Inflammatory macrophage treated with lipopolysaccharide for 1 hour (primary cell): ENCODE measurements around the gene PCSK6.
"Not testable (repeated sequence)": the region's sequence is repeated elsewhere in the genome, so short reads cannot be mapped to it uniquely, and the experiment has no call there.

Experiments used
- DNase-seq, 2 donors: peaks; one replicate each; pipeline ENCODE4 v3.0.0-alpha.2; 2020 to 2022

PCSK6 gene

DNA sequence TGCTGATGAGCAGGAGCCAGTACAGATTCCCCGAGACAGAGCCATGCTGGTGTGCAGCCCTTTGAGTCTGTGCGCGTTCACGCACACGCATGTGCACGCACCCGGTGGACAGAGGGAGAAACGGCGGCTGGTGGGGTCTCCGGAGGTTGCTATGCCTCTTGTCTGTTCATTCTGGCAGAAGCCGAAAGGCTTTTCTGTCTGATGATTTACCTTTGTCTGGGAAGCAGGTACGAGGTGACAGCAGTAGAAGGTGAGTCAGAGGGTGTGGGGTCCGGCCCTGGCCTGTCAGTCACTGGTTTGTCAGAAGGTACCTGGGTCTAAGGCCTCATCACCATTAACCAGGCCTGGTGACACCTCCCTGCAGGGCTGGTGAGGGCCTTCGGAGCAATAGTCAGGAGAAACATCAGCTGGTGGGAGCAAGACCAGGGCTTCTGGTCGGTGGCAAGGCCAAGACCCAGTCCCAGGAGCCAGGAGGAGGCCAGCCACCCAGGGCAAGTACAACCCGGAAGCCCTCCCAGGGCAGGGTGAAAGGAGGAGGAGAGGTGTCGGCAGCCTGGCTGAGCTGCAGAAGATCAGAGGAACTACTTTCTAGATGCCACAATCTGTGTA, 7.5 kb downstream of the PCSK6 start:
- DNase-seq: no peak

DNA sequence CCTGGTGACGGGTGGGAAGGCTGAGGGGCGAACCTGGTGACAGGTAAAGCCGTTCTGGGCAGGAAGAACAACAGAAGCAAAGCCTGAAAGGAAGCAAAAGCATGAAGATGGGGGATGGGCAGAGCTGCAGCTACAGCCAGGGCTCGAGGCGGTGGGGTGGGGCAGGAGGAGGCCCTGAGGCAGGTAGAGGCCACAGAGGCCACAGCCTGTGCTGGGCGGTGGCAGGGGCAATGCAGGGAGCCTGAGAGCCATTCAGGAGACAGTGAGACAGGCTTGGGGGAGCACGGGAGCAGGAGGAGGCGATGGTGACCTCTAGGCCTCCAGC, 8.2 kb downstream of the PCSK6 start:
- DNase-seq: no peak

DNA sequence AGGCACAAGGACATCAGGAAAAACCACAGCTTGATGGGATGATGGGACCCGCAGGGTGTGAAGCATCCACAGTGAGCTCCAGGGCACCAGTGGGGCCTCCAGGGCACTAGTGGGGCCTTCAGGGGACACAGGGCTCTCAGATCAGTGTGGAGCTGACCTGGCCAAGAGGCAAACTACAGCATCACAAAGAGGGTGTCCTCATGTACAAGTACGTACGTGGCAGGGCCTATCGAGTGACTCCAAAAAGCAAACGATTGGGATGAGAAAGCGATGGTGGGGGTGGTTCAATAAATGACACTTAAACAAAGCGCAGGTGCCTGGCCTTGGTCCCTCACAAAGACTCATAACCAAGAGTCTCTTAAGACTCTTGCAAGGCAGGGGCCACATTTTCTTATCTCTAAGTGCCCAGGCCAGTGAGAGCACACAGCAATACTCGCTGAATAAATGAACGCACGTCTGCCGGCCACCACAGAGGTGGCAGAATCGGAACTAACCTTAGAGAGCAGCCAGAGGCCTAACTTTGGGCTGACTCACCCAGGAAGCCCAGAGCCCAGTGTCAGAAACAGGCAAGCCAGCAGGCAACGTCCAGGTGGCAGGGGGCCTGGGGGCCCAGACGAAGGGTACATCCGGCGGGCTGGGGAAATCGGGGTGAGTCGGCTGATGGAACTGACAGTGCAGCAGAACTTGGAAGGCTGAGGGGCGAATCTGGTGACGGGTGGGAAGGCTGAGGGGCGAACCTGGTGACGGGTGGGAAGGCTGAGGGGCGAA, 8.7 kb downstream of the PCSK6 start:
- no peak for DNase-seq

DNA sequence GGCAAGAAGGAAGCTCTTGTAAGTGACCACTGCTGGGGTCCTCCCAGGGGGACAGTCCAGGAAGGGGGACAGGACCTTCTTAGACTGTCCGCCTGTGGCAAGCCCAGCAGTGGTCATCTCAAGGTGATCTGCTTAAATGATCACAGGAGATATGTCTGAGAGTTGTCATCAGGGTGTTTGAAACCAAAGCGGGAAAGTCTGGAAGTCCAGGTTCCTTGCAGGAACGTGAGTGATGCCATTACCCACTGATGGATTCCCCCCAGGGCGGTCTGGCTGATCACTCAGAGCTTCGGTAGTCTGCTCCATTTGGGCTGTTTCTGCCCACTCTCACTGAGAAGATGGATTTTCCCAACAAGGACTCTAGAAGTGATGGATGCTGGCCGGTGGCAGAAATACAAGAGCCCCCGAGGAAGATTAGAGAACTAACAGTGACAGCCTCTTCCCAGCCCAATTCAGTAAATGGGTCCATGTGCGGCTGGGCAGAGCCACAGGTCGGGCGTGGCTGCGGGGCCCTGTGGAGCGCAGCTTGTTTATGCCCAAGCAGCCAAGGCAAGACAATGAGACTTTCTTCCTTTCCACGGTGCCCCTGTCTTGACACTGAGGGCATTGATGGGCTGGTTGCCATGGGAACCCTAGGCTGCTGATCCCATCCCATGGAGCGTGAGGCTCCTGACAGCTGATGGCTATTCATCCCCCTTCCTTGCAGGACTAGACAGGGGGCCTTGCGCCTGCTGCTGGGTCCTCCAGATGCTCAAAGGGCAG, 9.5 kb downstream of the PCSK6 start:
- no peak for DNase-seq

DNA sequence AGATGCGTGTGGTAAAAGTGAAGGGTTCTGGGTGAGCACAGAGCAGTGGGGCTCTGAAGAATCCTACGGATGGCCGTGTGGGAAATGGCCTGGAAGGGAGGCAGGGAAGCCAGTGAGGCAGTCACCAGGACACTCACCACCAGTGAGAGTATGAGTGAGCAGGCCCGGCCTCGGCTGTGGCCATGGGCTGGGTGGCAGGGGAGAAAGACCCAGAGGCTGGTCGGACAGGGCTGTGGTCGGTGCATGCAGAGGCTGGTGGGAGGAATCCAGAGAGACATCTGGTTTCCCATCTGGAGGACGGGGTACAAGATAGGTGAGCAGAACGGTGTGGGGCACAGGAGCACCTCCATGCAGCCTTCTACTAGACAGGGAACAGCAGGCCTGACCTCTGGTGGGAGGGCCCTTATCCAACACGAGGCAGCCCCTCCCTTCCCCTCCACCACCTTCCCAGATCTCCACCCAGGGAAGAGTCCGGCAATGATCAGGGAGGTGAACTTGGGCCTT, 10.1 kb downstream of the PCSK6 start:
- DNase-seq: no peak

DNA sequence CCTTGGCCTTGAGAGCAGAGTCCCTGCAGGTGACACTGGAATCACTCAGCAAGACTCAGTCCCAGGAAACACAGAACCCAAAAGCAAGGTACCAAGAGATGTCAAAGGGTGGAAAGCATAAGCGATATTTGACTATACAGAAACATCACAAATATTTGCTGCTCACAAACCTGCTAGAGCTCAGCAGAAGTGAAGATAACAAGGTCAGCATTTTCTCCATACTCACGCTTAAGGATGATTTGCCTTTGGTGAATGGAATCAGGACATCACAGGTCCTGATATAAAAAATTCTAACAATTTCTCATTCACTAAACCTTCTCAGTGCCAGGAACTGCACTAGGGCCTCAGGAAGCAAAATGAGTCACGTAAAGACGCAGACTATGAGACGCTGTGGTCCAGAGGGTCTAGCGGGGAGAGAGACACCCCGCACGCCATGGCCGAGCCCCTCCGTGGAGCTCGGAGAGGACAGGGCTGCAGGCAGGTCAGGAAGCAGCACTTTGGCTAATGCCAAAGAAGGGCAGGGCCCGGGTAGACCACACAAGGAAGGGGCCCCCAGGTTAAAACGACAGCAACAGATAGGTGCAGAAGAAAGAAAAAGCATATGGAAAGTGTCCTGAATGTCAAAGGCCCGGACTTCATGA, 10.7 kb downstream of the PCSK6 start:
- DNase-seq: no peak

DNA sequence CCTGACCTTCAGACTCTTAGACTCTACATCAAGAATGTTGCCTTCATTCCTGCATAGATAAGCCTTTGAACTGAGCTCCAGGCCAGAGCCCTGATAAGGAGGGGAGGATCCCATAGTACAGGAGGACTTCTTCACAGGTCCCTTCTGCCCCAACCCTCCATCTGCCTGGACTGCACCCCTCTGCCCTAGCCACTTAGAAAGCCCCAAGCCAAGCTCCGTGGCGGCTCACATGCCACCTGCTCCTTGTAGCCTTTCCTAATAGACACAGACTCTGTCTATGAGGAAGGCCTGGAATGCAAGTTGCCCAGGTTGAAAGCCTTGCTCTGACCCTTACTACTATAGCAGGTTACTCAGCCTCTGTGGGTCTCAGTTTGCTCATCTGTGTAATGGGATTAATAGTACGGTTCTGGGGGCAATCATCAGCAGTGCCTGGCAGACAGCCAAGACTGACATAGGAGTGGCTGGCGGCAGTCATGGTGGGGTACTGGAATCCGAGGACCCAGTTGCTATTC, 11.6 kb downstream of the PCSK6 start:
- DNase-seq: no peak

DNA sequence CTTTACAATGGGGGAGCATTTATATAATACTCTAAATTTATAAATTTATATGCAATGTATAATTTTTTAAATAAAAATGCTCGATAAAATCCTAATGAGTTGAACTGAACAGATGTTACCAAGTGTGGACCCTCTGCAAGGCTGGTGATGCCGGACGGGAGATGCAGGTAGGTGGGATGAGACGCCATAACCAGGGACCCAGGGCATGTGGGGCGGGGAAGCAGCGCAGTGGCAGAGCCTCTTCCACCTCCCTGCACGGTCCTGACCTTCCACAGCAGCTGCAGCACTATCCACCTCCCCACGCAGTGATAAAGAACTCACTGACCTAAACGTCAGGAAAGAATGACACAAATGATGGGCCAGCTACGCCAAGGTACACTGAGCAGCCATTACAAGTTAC, 12.8 kb downstream of the PCSK6 start:
- DNase-seq: no peak

DNA sequence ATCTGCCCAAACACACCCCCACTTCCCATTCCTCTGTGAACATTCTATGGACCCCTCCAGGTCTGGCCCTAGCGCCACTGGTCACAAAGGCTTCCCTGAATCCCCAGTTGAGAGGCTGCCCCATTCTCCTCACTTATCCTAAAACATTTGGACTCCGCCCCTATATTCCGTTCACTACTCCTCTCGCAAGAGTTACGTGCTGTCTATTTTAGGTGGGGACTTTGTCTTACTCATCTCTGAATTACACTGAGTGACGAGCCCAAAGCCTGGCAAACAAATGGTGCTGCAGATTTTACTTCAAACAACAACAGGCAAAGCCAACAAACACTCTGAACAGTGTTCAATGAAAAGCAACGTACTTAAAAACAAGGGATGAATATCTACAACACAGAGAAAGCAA, 14.5 kb downstream of the PCSK6 start:
- no peak for DNase-seq

DNA sequence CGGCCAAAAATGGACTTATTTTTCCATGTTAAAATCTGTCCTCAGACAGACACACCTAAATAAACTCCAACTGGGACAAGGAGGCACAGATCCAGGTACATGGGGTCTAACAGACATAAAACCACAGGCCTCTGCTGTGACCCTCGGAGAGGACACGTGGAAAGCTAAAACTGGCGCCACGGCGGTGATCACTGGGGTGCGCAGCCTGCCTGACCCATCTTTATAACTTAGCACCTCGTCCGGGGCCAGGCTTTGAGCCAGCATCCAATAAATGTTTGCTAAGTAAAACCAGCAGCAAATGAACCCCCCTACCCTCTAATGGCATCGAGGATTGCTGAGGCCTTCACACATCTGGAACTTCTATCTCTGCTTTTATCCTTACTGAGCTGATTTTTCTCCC, 15.3 kb downstream of the PCSK6 start:
- no peak for DNase-seq

DNA sequence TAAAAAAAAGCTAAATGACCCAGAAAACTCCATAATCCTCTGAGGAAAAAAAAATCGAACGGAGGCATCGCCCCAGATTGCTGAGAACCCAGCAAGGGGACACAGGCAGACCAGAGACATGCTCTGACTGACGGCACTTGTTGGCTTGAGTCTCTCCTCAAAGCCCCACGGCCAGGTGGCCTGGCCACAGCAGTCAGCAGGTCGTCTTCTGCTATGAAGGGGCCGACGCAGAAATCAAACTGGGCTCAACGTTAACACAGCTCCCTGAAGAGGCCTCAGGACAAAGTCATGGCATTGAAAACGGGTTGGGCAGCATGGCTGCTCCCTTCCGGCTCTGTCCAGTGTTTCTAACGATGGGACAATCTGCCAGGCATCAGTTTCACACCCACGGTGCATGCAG, 17.5 kb downstream of the PCSK6 start:
- no peak for DNase-seq

DNA sequence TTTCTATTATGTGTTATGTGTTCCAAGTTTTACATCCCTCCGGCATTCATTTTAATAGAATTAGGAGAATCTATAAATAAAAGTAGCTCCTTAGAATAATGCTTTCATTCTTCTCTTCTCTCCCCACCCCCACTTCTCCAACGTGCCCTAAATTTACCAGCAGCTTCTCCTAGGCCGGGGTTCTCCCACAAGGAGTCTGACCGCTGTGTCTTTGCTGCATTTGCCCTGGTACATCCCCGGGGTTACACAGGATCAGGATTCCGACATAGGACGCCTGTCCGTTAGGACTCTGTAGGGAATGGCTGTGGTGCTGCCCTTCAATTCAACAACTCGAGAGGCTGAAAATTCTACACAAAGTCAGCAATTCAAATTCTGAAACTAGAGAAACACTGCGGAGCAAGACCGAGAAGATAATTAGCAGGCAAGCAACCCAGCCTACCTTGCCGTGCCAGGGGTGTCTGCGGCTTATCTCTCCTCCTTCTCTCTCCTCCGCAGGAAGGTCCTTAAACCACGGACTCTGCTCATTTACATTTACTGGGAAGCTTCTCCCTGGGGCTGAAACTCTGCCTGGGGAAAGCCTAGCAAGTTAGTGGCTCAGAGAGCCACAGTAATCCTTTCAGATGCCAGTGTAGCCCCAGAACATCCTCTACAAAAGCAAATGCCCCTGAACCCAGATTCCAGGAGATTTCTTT, 18.8 kb downstream of the PCSK6 start:
- DNase-seq: no peak

DNA sequence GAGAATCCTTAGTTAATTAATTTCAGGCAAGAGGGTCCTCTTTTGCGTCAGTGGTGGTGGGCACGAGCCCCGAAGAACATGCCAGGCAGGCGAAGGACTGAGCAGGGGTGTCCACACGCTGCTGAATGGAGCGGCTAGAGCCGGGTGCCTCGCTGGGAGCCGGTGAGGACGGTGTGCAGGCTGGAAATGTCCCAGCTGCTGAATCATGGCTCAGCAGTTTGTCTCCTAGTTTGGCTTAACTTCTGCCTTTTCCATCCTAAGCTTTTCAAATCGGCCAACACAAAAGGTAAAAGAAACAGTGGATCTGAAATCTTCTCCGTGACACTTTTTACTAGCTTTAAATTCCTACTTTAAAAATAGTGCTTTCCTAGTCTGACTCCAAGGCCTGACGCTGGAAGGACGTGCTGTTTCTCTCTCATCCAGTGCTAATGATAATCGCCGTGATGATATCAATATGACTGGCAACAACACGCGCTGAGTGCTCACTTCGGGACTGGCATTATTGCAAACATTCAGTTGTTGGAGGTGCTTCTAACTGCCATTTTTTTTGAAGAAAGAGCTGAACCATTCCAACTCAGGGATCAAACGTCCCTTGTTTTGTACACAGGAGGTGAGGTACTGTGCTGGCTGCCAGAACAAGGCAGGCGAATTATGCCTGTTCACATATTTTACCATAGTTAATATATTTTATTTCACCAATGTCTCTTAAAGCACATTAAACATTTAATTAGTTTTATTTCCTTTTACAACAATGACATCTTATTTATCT, 19.8 kb downstream of the PCSK6 start:
- DNase-seq: no peak

DNA sequence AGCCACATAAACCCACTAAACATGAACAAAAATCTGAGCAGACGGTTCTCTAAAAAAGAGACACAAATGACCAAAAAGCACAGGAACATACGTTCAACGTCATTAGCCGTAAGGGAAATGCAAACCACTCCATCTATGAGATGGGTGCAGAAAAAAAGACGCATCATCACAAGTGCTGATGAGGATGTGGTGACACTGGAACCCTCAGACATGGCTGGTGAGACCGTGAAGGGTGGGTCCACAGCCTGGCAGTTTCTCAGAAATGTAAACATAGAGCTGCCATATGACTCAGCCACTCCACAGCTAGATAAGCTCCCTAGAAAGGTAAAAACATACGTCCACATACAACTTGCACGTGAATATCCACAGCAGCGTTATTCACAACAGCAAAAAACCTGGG, 23.3 kb downstream of the PCSK6 start:
- no peak for DNase-seq

DNA sequence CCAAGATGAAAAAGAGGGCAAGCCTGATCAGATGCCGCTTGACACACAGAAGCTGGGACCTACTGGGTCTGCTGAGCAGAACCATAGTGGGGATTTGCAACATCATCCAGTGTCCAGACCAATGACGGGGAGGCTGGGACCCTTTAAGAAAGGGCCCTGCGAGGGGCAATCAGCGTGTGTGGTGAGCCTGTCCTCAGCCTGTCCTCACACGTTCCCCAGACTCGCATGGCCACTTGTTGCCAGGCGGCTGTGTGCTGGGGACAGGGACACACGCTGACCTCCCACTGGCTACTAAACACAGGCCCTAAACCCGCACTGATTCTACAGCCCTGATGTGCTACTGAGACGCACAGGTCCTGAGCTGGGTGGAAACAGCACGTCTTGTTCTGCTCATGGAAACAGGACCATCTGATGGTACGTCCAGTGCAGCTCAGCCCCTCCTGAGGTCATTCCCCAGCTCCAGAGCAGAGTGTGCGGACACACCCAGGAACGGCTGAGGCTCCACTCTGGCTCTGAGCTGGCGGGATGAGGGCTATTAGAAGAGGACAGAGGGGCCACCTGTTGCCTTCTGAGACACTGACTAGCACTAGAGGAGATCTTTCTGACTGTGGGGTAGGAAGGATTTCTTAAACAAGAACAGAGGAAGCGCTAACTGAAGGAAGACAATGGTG, 24.4 kb downstream of the PCSK6 start:
- DNase-seq: no peak

DNA sequence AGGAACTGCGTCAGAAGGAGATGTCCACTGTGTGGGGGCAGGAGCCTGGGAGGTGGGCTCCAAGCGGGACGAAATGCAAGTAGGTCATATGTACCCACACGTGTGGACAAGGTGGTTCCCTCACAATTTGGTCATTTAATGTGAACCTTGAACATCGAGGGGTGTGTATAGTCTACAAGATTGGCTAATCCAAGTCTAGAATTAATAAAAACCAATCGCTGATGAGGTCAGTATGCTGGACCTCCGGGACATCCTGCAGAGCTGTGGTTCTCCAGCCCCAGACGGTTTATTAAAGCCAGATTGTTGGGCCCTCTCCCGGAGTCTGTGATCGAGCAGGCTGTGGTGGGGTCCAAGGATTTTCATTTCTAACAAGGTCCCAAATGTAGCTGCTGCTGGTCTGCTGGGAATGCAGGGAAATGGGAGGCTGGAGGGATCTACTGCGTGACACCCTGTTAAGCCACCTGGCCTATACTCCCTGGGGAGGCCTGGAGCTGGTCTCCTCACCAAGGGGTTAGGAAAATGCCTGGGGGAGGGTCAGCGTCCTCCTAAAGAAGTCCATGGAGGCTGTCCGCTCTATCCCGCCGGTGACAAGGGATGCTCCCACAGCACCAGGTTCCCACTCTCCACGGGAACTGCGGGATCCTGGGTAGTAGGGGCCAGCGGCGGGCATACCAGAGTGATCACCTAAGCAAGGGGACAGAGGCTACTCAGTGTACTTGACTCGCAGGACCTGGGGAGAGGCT, 25.1 kb downstream of the PCSK6 start:
- DNase-seq: no peak

DNA sequence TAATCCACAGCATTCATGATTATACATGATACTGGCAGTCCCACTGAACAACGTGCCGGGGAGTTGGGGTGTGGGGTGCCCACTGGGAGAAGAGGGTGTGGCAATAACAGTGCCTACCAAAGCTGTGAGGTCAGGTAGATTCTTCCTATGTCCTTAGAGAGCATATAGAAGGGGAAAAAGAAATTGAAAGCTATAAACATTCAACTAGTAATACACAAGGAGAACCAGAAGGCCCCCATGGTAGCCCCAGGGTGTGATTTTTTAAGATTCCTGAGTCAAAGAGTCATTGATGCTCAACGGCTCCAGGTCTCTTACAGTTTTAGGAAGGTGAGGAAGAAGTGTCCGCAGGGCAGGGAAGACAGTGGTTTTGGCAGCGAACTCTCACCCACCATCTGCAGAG, 25.8 kb downstream of the PCSK6 start:
- DNase-seq: not testable (repeated sequence)

DNA sequence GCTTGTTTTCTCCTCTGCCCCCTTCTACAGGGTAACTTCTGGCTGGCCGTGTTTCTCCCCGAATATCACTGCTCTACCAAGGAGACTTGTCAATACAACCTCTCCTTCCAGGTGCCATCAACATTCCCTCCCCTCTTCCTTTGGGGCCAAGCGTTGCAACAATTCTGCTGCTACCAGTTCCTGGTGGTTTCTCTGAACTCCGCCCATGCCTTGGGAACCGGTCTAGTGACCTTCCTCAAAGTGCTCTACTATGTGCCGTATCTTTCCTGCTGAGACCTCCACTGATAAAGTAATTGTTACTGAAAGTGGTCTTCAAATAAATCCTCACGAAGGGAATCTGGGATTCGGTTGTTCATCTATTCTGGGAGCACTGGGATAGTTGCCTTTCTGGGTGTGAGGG, 26.2 kb downstream of the PCSK6 start:
- no peak for DNase-seq

DNA sequence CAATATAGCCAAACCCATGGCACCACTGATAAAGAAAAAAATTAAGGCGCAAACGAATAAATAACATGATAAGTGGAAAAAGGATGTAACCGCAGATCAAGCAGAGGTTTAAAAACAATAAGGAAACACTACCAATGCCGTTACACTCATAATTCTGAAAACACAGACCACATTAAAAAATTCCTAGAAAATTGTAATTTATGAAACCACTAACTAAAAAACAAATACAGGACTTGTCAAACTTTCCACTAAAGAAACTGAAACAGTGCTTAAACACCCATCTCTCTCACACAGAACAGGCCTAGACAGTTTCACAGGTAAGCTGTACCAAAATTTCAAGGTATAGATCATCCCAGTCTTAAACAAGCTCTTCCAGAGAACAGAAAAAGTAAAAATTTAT, 28.4 kb downstream of the PCSK6 start:
- DNase-seq: no peak

DNA sequence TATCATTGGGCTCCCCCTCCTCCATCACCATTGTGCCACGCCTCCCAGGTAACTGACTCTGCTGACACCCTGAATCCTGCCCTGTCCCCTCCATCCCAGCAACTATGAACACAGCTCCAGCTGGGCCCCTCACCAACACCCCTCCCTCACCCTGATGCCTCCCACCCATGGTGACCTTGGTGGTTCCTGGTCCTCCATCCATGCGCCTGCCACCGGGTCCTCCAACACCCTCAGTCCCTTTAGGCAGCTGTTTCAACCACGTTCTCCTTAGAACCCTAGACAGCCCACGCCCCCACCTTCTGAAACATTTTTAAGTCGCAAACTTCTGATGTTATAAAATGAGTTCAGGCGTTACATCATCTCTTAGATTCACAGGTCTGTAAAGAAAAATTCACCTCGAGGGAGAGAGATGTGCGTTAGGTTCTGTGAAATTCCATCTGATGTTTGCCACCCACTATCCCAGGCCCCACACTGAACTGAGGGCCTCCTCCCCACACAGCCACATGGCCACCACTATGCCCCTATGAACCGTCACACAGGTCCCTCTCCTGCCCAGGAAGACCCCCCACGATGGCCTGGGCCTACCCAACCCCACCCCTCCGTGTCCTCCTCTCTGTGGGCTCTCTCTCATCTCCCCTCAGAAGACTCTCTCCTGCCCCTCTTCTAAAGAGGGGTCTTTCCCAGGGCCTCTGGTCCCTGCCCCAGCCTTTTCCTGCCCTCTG, 29.8 kb downstream of the PCSK6 start:
- no peak for DNase-seq
